NCI-H1092 treated with DMSO at 0.1 percent for 48 hours (cell line): ENCODE measurements around the gene ST6GALNAC3.

Source experiments
- DNase-seq: peaks from one replicate; lab custom pipeline; 2025; lab: John Stamatoyannopoulos, UW

ST6GALNAC3 gene

GRCh38 chr1:76287917-76288316 is 213.4 kb downstream of the ST6GALNAC3 start:
- no peak for DNase-seq

GRCh38 chr1:76288758-76289483 is 214.4 kb downstream of the ST6GALNAC3 start:
- no peak for DNase-seq

- DNase-seq, result no peak
Measured at GRCh38 chr1:76289692-76290091, 215.1 kb downstream of the ST6GALNAC3 start.

- no peak for DNase-seq
Measured at GRCh38 chr1:76290271-76290670, 215.7 kb downstream of the ST6GALNAC3 start.

- no peak for DNase-seq
Measured at GRCh38 chr1:76291191-76291590, 216.6 kb downstream of the ST6GALNAC3 start.

GRCh38 chr1:76291737-76292136 is 217.2 kb downstream of the ST6GALNAC3 start:
- DNase-seq, result no peak

- no peak for DNase-seq
Measured at GRCh38 chr1:76292418-76293184, 218.1 kb downstream of the ST6GALNAC3 start.

GRCh38 chr1:76293831-76294230 is 219.3 kb downstream of the ST6GALNAC3 start:
- DNase-seq, result no peak

GRCh38 chr1:76294482-76295194 is 220.1 kb downstream of the ST6GALNAC3 start:
- DNase-seq, result peak; percentile 21

GRCh38 chr1:76298399-76298798 is 223.9 kb downstream of the ST6GALNAC3 start:
- no peak for DNase-seq

- DNase-seq, result no peak
Measured at GRCh38 chr1:76299036-76299435, 224.5 kb downstream of the ST6GALNAC3 start.

GRCh38 chr1:76300556-76300955 is 226.0 kb downstream of the ST6GALNAC3 start:
- no peak for DNase-seq

GRCh38 chr1:76302711-76303339 is 228.3 kb downstream of the ST6GALNAC3 start:
- DNase-seq, result no peak

- peak; percentile 66 for DNase-seq
Measured at GRCh38 chr1:76303340-76303717, 228.8 kb downstream of the ST6GALNAC3 start.

GRCh38 chr1:76313304-76313703 is 238.8 kb downstream of the ST6GALNAC3 start:
- no peak for DNase-seq

- DNase-seq, result no peak
Measured at GRCh38 chr1:76314730-76315129, 240.2 kb downstream of the ST6GALNAC3 start.

- no peak for DNase-seq
Measured at GRCh38 chr1:76317299-76317900, 242.9 kb downstream of the ST6GALNAC3 start.

- peak; percentile 43 for DNase-seq
Measured at GRCh38 chr1:76330991-76331603, 256.6 kb downstream of the ST6GALNAC3 start.

GRCh38 chr1:76335882-76336281 is 261.3 kb downstream of the ST6GALNAC3 start:
- DNase-seq, result no peak

GRCh38 chr1:76336931-76337371 is 262.4 kb downstream of the ST6GALNAC3 start:
- DNase-seq, result peak; percentile 70

GRCh38 chr1:76337542-76338219 is 263.1 kb downstream of the ST6GALNAC3 start:
- DNase-seq, result no peak
